Testis (tissue), 3 donors: ENCODE data around the gene AZGP1. TPM values are rescaled to one million over a fixed set of nuclear protein-coding genes. Genes with fewer than 3 reads are reported as not detected.

Experiments used
- DNase-seq: peaks from one replicate; pipeline ENCODE4 v3.0.0-alpha.2; 2019
- H3K27ac ChIP-seq, 2 donors: fragments of 200-600 bp; sonication (generic); one replicate each; pipeline ENCODE4 v1.5.1; 2019
- H3K27me3 ChIP-seq: fragments of 200-600 bp; sonication (generic); one replicate; pipeline ENCODE4 v1.5.1; 2019
- H3K36me3 ChIP-seq: fragments of 200-600 bp; sonication (generic); one replicate; pipeline ENCODE4 v1.5.1; 2017; ENCODE audit warnings: low read depth; ENCODE audit errors: missing control alignments
- H3K4me1 ChIP-seq: fragments of 200-600 bp; sonication (generic); one replicate; pipeline ENCODE4 v1.5.1; 2019
- H3K4me3 ChIP-seq, 2 donors: fragments of 200-600 bp; sonication (generic); one replicate each; pipeline ENCODE4 v1.5.1; 2017 to 2019
- H3K9me3 ChIP-seq: fragments of 200-600 bp; sonication (generic); one replicate; pipeline ENCODE4 v1.5.1; 2017
- POLR2A ChIP-seq: fragments of 450-650 bp; IDR thresholded peaks from one replicate; pipeline ENCODE4 v1.6.1; 2017; ENCODE audit warnings: antibody characterized with exemption, mild to moderate bottlenecking, moderate library complexity
- WGBS, 2 donors: methylation state at CpG; one replicate each; pipeline ENCODE4 v1.1.5; 2018; 5-methylcytosine and 5-hydroxymethylcytosine counted together
- intact Hi-C: fragments of 100-400 bp; cut with DNase I; formaldehyde crosslinking; loops from one replicate; pipeline ENCODE4 v1.15.1; 2023; ENCODE audit warnings: low total_unique reads
- polyA plus RNA-seq: library from polyadenylated mRNA; stranded (reverse); fragments of 350-450 nt; fragmentation: Illumina TruSeq; extraction: RNeasy Lipid Tissue Mini Kit (QIAGEN cat#74804); gene quantifications from one replicate; pipeline ENCODE4 v1.2.3, GENCODE V29; 2014; ENCODE audit warnings: low read depth, low replicate concordance; ENCODE audit not compliant: insufficient read depth
- total RNA-seq, 2 donors: library from RNA; depleted of rRNA; stranded (reverse); fragments of >200 nt; gene quantifications; one replicate each; pipeline ENCODE4 v1.2.3, GENCODE V29; 2016
- TF ChIP-seq, protein P1 (sequence below), 3 experiments: fragments of 450-650 bp in 2 of 3; fragments of 200-600 bp in 1 of 3; sonication (generic) in 1 of 3; IDR thresholded peaks; one replicate each; pipeline ENCODE4 v1.5.1; 2016 to 2019; ENCODE audit warnings: antibody characterized with exemption in 3 of 3, mild to moderate bottlenecking in 2 of 3, moderate library complexity in 1 of 3

Gene AZGP1
- total and polyA plus RNA-seq, 3 donors from 2014 or later = 42.1 to 81.2 (median 60.5) TPM

GRCh38 chr7:100008525-100008924 is 32.7 kb upstream of the AZGP1 start:
- Histone ChIP-seq H3K9me3 (no peaks in the 10 kb centered on the region), H3K4me3 (no peak overlapping the region), H3K36me3 (no peaks in the 10 kb centered on the region), H3K27ac (no peak overlapping the region), H3K4me1 (peaks cover 4% of the 10 kb centered on the region), H3K27me3 (no peaks in the 10 kb centered on the region)
- 63 to 69% methylated on average over 10 of the region's 10 CpGs for WGBS, 2 donors
- intact Hi-C loops = no loop called here
- TF ChIP-seq POLR2A = no peak
- TF ChIP-seq, protein P1, sequence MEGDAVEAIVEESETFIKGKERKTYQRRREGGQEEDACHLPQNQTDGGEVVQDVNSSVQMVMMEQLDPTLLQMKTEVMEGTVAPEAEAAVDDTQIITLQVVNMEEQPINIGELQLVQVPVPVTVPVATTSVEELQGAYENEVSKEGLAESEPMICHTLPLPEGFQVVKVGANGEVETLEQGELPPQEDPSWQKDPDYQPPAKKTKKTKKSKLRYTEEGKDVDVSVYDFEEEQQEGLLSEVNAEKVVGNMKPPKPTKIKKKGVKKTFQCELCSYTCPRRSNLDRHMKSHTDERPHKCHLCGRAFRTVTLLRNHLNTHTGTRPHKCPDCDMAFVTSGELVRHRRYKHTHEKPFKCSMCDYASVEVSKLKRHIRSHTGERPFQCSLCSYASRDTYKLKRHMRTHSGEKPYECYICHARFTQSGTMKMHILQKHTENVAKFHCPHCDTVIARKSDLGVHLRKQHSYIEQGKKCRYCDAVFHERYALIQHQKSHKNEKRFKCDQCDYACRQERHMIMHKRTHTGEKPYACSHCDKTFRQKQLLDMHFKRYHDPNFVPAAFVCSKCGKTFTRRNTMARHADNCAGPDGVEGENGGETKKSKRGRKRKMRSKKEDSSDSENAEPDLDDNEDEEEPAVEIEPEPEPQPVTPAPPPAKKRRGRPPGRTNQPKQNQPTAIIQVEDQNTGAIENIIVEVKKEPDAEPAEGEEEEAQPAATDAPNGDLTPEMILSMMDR (IDR thresholded peaks at IDR 0.05) = no peak
- no peak for DNase-seq

DNA sequence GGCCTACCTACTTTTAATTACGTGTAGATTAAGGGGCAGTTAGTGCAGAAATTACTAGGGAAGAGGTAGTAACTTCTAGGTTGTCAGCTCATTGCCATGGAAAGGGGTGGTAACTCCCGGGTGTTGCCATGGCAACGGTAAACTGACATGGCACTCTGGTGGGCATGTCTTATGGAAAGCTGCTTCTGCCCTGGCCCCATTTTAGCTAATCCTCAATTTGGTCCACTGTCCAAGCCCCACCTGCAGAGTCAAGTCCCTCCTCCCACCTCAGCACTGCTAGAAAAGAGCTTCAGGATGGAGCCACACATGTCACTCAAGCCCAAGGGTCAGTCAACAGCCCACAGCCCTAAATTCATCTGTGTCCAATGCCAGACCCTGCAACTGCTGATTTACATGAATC is 32.1 kb upstream of the AZGP1 start:
- no peak overlapping the region for H3K27ac ChIP-seq
- no peaks in the 10 kb centered on the region for H3K36me3 ChIP-seq
- no peak overlapping the region for H3K4me3 ChIP-seq
- no peak for TF ChIP-seq POLR2A
- TF ChIP-seq, protein P1 (IDR thresholded peaks at IDR 0.05) = no peak
- 85 to 89% methylated on average over 3 of the region's 3 CpGs for WGBS, 2 donors
- H3K4me1 ChIP-seq = peaks cover 4% of the 10 kb centered on the region
- H3K27me3 ChIP-seq = no peaks in the 10 kb centered on the region
- intact Hi-C loops = no loop called here
- DNase-seq = no peak
- H3K9me3 ChIP-seq = no peaks in the 10 kb centered on the region

DNA sequence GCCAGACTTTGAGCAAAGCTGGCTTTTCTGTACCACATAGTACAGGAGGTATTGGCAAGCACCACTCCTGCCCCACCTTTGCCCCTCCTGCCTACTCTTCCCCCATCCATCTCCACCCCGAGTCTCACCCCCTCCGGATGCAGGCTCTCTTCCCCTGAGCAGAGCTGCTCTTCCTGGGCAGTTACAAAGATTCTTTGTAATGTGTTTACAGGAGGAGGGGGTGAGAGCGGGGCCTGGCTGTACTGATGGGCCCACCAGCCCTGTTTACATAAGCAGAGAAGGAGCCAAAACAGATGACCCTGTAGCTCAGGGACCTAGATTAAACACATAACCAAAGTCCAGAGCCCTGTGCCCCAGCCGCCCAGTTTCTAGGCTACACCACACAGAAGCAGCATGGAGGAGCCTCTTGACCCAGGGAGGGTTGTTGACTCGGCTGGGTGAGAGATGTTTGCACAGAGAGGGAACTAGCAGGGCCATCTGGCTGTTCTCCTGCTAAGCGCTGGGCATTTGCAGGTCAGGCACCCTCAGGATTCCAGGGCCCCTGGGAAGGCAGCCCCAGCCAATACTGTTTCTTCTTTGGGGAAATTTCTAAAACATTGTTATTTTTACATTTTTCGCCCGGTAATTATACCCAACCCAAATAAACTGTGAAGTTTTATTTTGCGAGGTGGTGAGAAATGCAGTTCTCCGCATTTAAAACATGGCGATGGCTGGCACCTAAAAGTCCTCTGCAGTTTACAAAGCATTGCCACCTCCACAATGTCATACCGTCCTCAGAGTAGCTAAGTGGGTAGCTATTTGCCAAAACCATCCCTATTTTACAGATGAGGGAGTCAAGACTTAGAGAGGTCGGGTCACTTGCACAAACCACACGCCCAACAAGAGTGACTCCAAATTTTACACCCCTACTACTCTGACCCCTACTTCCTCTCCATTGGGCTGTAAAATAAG is 28.2 kb upstream of the AZGP1 start:
- no peak for DNase-seq
- no peak for TF ChIP-seq POLR2A
- TF ChIP-seq, protein P1 (IDR thresholded peaks at IDR 0.05) = no peak
- H3K27ac ChIP-seq = peak overlapping the region; percentile 31 to 41
- H3K9me3 ChIP-seq = no peaks in the 10 kb centered on the region
- no peaks in the 10 kb centered on the region for H3K36me3 ChIP-seq
- H3K27me3 ChIP-seq = no peaks in the 10 kb centered on the region
- H3K4me3 ChIP-seq = no peak overlapping the region
- intact Hi-C loops = no loop called here
- H3K4me1 ChIP-seq = peaks cover 10% of the 10 kb centered on the region
- WGBS, 2 donors = 57 to 70% methylated on average over 13 to 14 of the region's 14 CpGs

GRCh38 chr7:100000239-100000638 is 24.4 kb upstream of the AZGP1 start:
- Histone ChIP-seq H3K36me3 (no peaks in the 10 kb centered on the region), H3K9me3 (no peaks in the 10 kb centered on the region), H3K27ac (peak overlapping the region; percentile 33 to 56), H3K4me3 (no peak overlapping the region), H3K4me1 (peaks cover 28% of the 10 kb centered on the region), H3K27me3 (no peaks in the 10 kb centered on the region)
- TF ChIP-seq, protein P1 (IDR thresholded peaks at IDR 0.05) = no peak
- TF ChIP-seq POLR2A = no peak
- intact Hi-C loops = no loop called here
- DNase-seq = no peak
- 73 to 83% methylated on average over 13 of the region's 13 CpGs for WGBS, 2 donors
